CD4-positive, alpha-beta memory T cell (primary cell): ENCODE results near the gene GRID1. TPM values are rescaled to one million over a fixed set of nuclear protein-coding genes. Genes with fewer than 3 reads are reported as not detected.

Experiments
- CTCF ChIA-PET: fragments of 350-600 bp; sonication (Branson Sonifier 250); formaldehyde crosslinking; loops from one replicate; lab custom pipeline; 2021; ENCODE audit warnings: inconsistent platforms; ENCODE audit not compliant: partially characterized antibody; lab: Charles Lee
- POLR2A ChIA-PET: fragments of 350-600 bp; sonication (Branson Sonifier 250); formaldehyde crosslinking; loops from one replicate; lab custom pipeline; 2021; ENCODE audit not compliant: partially characterized antibody; lab: Charles Lee
- DNase-seq, 5 donors: peaks; one replicate each; pipeline versions ENCODE4 v3.0.0 to v3.0.0-alpha.2; 2020 to 2022; ENCODE audit warnings: mixed read lengths in 1 of 5
- H3K27ac ChIP-seq: one replicate; pipeline ENCODE4 v1.7.0; 2013; ENCODE audit warnings: low read depth, low read length
- H3K27me3 ChIP-seq: 2 replicates; pipeline ENCODE4 v1.7.0; 2013; ENCODE audit warnings: mild to moderate bottlenecking, low read length, moderate library complexity; ENCODE audit not compliant: insufficient read depth
- H3K36me3 ChIP-seq: 2 replicates; pipeline ENCODE4 v1.7.0; 2013; ENCODE audit warnings: mild to moderate bottlenecking, low read length, moderate library complexity; ENCODE audit not compliant: insufficient read depth
- H3K4me1 ChIP-seq: 2 replicates; pipeline ENCODE4 v1.7.0; 2013; ENCODE audit warnings: mild to moderate bottlenecking, low read length, moderate library complexity; ENCODE audit not compliant: insufficient read depth
- H3K4me3 ChIP-seq, 2 donors: one replicate each; pipeline ENCODE4 v1.7.0; 2013; ENCODE audit warnings: low read length in 2 of 2, mild to moderate bottlenecking in 1 of 2
- H3K9me3 ChIP-seq, 2 donors: one replicate each; pipeline ENCODE4 v1.7.0; 2013; ENCODE audit warnings: low read length in 2 of 2, control low read depth in 1 of 2; ENCODE audit not compliant: control insufficient read depth in 1 of 2
- H3K27ac Mint-ChIP-seq, 7 donors: one replicate each; pipeline ENCODE4 v1.8.0; 2020 to 2021; ENCODE audit warnings: mixed read lengths in 7 of 7, mild to moderate bottlenecking in 6 of 7, inconsistent platforms in 3 of 7, moderate library complexity in 3 of 7
- H3K27me3 Mint-ChIP-seq, 2 donors: one replicate each; pipeline ENCODE4 v1.8.0; 2020 to 2021; ENCODE audit warnings: mixed read lengths in 2 of 2
- H3K36me3 Mint-ChIP-seq, 2 donors: one replicate each; pipeline ENCODE4 v1.8.0; 2020 to 2021; ENCODE audit warnings: mixed read lengths in 2 of 2, inconsistent platforms in 1 of 2, mild to moderate bottlenecking in 1 of 2
- H3K4me1 Mint-ChIP-seq, 4 donors: one replicate each; pipeline ENCODE4 v1.8.0; 2020 to 2021; ENCODE audit warnings: mixed read lengths in 4 of 4, mild to moderate bottlenecking in 1 of 4
- H3K4me3 Mint-ChIP-seq, 8 donors: one replicate each; pipeline ENCODE4 v1.8.0; 2020 to 2021; ENCODE audit warnings: mixed read lengths in 8 of 8, mild to moderate bottlenecking in 7 of 8, moderate library complexity in 6 of 8, inconsistent platforms in 3 of 8
- H3K9me3 Mint-ChIP-seq, 8 donors: one replicate each; pipeline ENCODE4 v1.8.0; 2020 to 2021; ENCODE audit warnings: mixed read lengths in 8 of 8, mild to moderate bottlenecking in 5 of 8, inconsistent platforms in 3 of 8, moderate library complexity in 1 of 8
- intact Hi-C: fragments of 100-400 bp; cut with micrococcal nuclease; formaldehyde crosslinking; loops from one replicate; pipeline ENCODE4 v1.15.1; 2023
- polyA plus RNA-seq, 2 donors: library from polyadenylated mRNA; unstranded; fragments of 300-500 nt; fragmentation: Illumina TruSeq; gene quantifications; one replicate each; pipeline ENCODE4 v1.2.3, GENCODE V29; 2021
- total RNA-seq, 2 experiments: library from RNA; stranded (reverse); gene quantifications; one replicate each; pipeline ENCODE4 v1.2.3, GENCODE V29; 2021

The GRID1 gene
- total and polyA plus RNA-seq, 4 experiments from 2014 or later: not detected

DNA sequence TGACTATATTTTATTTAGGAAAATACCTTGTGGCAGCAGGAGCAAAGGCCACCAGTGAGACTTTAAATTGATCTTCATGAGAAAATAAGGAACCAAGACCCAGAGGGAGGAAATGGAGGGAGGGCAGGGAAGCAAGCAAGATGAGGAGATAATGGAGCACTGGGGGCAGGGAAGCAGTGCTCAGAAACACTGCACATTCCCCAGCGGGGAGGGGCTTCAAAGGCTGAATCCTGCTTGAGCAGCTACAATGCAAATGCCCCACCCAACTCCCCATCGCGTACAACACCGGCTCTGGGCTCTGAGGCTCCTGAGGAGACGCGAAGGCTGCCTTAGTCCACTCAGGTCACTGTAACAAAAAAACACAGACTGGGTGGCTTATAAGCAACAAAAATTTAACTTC is 503.8 kb downstream of the GRID1 start:
- no peaks in the 10 kb centered on the region for H3K4me1 Mint-ChIP-seq

DNA sequence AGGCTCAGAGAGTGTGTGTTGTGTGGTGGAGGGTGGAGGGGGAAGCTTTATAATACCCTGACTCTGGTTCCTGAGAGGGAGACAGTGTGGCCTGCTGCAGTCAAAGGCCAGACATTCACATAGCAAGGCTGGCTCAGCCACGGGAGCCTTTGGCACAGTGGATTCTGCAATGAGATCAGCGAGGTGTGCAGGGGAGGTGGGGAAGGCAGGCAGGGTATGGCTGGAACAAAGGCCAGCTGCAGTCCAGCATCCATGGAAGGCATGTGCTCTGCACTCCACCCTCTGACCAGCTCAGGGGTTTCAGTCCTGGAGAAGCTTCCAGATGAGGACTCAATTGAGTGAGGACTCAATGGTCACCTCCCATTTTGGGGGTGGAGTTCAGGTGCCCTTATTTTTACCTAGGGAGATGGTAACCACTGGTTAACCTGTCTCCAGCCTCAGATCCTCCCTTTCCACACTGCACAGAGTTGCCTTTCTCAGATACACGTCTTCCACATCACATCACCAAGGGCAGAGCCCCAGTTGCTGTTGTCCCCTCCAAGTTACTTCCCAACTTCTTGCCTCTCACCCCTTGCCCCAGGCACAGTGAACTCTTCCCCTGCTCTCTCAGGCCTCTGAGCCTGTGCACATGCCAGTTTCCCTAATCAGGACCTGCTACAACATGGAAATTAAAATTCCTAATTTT is 504.9 kb downstream of the GRID1 start:
- H3K4me1 ChIP-seq: no peaks in the 10 kb centered on the region
- no peaks in the 10 kb centered on the region for H3K27me3 ChIP-seq
- CTCF ChIA-PET: no interaction called here
- Mint-ChIP-seq H3K36me3 (no peaks in the 10 kb centered on the region), H3K27me3 (peaks cover 9 to 11% of the 10 kb centered on the region in 2 donors), H3K27ac (no peak overlapping the region), H3K9me3 (peaks cover 0 to 2% (median 0%) of the 10 kb centered on the region in 8 donors), H3K4me3 (no peak overlapping the region), H3K4me1 (no peaks in the 10 kb centered on the region)
- H3K4me3 ChIP-seq: no peak overlapping the region
- intact Hi-C loops: no loop called here
- H3K9me3 ChIP-seq: no peaks in the 10 kb centered on the region
- no peak overlapping the region for H3K27ac ChIP-seq
- no peak for DNase-seq
- H3K36me3 ChIP-seq: no peaks in the 10 kb centered on the region
- POLR2A ChIA-PET: no interaction called here

More for the DNA sequence above, 503.8 kb downstream of the GRID1 start:
- Mint-ChIP-seq H3K9me3 (peaks cover 0 to 2% (median 0%) of the 10 kb centered on the region in 8 donors), H3K27me3 (peaks cover 9 to 11% of the 10 kb centered on the region in 2 donors), H3K36me3 (no peaks in the 10 kb centered on the region), H3K27ac (no peak overlapping the region), H3K4me3 (no peak overlapping the region)
- DNase-seq: no peak
- intact Hi-C loops: no loop called here
- Histone ChIP-seq H3K4me3 (no peak overlapping the region), H3K4me1 (no peaks in the 10 kb centered on the region), H3K27ac (no peak overlapping the region), H3K36me3 (no peaks in the 10 kb centered on the region), H3K9me3 (no peaks in the 10 kb centered on the region), H3K27me3 (no peaks in the 10 kb centered on the region)
- CTCF ChIA-PET: no interaction called here
- POLR2A ChIA-PET: no interaction called here

DNA sequence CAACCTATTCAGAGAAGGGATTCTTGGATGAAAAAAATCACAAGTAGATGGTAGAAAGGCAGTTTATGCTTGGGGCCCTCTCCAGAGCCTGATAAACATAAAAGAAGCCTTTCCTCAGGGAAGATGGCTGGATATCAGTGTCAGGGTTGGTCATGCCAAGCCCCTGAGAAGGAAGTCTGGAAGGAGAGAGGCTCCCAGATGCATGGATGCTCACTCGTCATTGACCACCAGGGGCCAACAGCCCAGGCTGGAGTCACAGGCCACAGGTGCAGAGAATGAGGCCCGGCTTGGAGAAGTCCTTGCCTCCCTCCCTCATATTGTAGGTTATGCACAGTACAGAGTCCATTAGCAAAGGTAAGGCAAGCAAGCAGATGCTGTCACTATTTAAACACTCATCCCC is 506.7 kb downstream of the GRID1 start:
- intact Hi-C loops: no loop called here
- peaks cover 0 to 2% (median 0%) of the 10 kb centered on the region in 8 donors for H3K9me3 Mint-ChIP-seq
- no peak overlapping the region for H3K4me3 ChIP-seq
- no peak for DNase-seq
- no peaks in the 10 kb centered on the region for H3K9me3 ChIP-seq
- ChIA-PET CTCF (no interaction called here), POLR2A (no interaction called here)
- H3K36me3 Mint-ChIP-seq: no peaks in the 10 kb centered on the region
- H3K4me3 Mint-ChIP-seq: no peak overlapping the region
- H3K27ac Mint-ChIP-seq: no peak overlapping the region
- H3K27ac ChIP-seq: no peak overlapping the region
- peaks cover 9 to 11% of the 10 kb centered on the region in 2 donors for H3K27me3 Mint-ChIP-seq
- H3K4me1 ChIP-seq: no peaks in the 10 kb centered on the region
- H3K36me3 ChIP-seq: no peaks in the 10 kb centered on the region
- no peaks in the 10 kb centered on the region for H3K27me3 ChIP-seq
- H3K4me1 Mint-ChIP-seq: no peaks in the 10 kb centered on the region

DNA sequence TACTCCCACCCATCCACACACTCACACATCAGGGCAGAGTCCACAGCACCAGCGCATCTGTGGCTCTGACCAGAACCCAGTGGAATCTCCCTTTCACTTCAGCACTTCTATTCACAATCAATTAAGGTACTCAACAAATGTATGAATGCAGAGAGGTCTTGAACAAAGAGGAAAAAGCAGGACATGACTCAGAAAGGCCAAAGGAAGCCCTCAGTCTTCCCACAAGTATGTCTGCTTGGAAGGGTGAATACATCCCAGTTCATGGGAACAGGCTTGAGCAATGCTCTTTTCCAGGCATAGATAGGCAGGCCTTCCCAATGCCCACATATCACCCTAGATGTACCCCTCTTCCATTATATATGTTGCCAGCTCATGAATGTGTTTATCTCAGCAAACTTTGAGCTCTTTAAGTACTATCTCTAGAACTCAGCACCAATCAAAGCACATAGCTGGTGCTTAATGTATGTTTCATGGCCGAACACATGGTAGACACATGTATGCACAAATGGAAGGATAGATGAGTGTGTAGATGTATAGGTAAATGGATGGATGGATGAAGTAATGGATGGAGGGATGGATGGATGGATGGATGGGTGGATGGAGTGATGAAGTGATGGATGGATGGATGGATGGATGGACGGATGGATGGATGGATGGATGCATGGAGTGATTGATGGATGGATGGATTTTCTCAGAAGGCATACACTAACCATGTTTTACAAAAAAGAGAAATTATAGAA is 507.6 kb downstream of the GRID1 start:
- no peak overlapping the region for H3K27ac Mint-ChIP-seq
- H3K36me3 Mint-ChIP-seq: no peaks in the 10 kb centered on the region
- peaks cover 9 to 11% of the 10 kb centered on the region in 2 donors for H3K27me3 Mint-ChIP-seq
- Histone ChIP-seq H3K27ac (no peak overlapping the region), H3K9me3 (no peaks in the 10 kb centered on the region), H3K36me3 (no peaks in the 10 kb centered on the region), H3K4me1 (no peaks in the 10 kb centered on the region), H3K27me3 (no peaks in the 10 kb centered on the region), H3K4me3 (no peak overlapping the region)
- H3K9me3 Mint-ChIP-seq: peaks cover 0 to 2% (median 0%) of the 10 kb centered on the region in 8 donors
- no peaks in the 10 kb centered on the region for H3K4me1 Mint-ChIP-seq
- ChIA-PET POLR2A (no interaction called here), CTCF (no interaction called here)
- H3K4me3 Mint-ChIP-seq: no peak overlapping the region
- intact Hi-C loops: no loop called here
- no peak for DNase-seq

DNA sequence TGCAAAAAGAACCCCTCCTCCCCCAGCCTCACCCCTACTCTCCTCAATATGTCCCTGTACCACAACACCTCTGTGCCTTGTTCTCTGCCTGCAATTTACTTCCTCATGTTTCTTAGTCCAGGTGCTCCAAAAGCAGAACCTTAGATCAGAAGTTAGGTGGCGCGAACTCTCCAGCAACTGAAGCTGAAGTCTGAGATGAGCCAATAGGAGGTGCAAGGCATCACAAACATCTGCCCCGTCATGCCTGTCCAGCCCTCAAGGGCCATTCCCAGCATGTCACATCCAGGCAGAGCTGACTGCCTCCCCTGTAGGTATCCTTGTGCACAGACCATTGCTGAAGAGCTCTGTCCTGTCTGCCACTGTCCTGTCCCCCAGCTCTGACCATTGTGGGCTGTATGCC is 508.8 kb downstream of the GRID1 start:
- ChIA-PET CTCF (no interaction called here), POLR2A (no interaction called here)
- H3K36me3 Mint-ChIP-seq: no peaks in the 10 kb centered on the region
- H3K36me3 ChIP-seq: no peaks in the 10 kb centered on the region
- H3K9me3 ChIP-seq: no peaks in the 10 kb centered on the region
- no peak overlapping the region for H3K4me3 Mint-ChIP-seq
- H3K9me3 Mint-ChIP-seq: peaks cover 0 to 2% (median 0%) of the 10 kb centered on the region in 8 donors
- no peaks in the 10 kb centered on the region for H3K4me1 ChIP-seq
- no peak overlapping the region for H3K27ac Mint-ChIP-seq
- no peak overlapping the region for H3K4me3 ChIP-seq
- peaks cover 9 to 10% of the 10 kb centered on the region in 2 donors for H3K27me3 Mint-ChIP-seq
- no peak overlapping the region for H3K27ac ChIP-seq
- DNase-seq: no peak
- intact Hi-C loops: no loop called here
- H3K4me1 Mint-ChIP-seq: no peaks in the 10 kb centered on the region
- no peaks in the 10 kb centered on the region for H3K27me3 ChIP-seq

DNA sequence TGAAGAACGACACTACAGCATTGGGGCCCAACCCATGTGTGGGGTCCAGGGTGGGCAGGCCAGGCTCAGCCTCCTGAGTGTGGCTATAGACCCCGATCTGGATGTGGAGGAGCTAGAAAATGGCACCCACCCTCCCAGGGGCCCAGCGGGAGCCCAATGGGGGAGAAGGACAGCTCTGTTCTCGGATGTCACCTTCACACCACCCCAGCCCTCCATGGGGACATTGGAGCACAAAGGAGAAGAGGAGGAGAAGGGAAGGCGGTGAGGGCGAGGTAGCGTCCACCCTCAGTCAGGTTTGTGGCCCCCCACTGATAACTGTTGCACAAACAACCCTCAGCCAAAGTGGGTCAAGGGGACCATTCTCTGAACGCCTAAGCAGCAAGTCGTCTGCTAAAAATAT is 509.3 kb downstream of the GRID1 start:
- Mint-ChIP-seq H3K4me3 (no peak overlapping the region), H3K9me3 (peaks cover 0 to 2% (median 0%) of the 10 kb centered on the region in 8 donors), H3K27me3 (peaks cover 7 to 8% of the 10 kb centered on the region in 2 donors), H3K27ac (no peak overlapping the region), H3K4me1 (no peaks in the 10 kb centered on the region), H3K36me3 (no peaks in the 10 kb centered on the region)
- no peak for DNase-seq
- Histone ChIP-seq H3K27me3 (no peaks in the 10 kb centered on the region), H3K4me3 (no peak overlapping the region), H3K4me1 (no peaks in the 10 kb centered on the region), H3K9me3 (no peaks in the 10 kb centered on the region), H3K36me3 (no peaks in the 10 kb centered on the region), H3K27ac (no peak overlapping the region)
- CTCF ChIA-PET: no interaction called here
- POLR2A ChIA-PET: no interaction called here
- intact Hi-C loops: no loop called here

DNA sequence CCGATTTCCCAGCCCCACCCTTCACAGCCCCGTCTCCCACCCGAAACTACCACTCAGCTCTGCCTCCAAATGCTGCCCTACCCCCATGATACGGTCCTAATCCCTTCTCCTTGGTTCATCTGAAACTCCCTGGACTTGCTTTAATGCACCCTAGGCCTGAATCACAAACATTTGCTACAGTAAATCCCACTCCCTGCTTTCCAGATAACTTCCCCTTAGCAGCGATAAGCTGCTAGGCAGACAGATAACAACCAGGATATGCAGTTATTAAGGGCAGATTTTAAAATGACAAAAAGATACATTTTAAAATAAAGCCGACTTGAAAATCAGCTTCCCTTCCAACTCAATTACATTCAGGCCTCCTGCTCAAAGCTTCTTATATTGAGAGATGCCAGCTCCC is 514.7 kb downstream of the GRID1 start:
- no peaks in the 10 kb centered on the region for H3K27me3 ChIP-seq
- Mint-ChIP-seq H3K27ac (no peak overlapping the region), H3K4me3 (no peak overlapping the region), H3K27me3 (peaks cover 0 to 1% of the 10 kb centered on the region in 2 donors), H3K9me3 (no peaks in the 10 kb centered on the region), H3K36me3 (no peaks in the 10 kb centered on the region), H3K4me1 (no peaks in the 10 kb centered on the region)
- no peak for DNase-seq
- H3K27ac ChIP-seq: no peak overlapping the region
- intact Hi-C loops: no loop called here
- POLR2A ChIA-PET: no interaction called here
- H3K4me1 ChIP-seq: no peaks in the 10 kb centered on the region
- no peak overlapping the region for H3K4me3 ChIP-seq
- CTCF ChIA-PET: no interaction called here
- no peaks in the 10 kb centered on the region for H3K9me3 ChIP-seq
- H3K36me3 ChIP-seq: no peaks in the 10 kb centered on the region
